Measurements from ENCODE around the gene SAMD4B. TPM values are rescaled to one million over a fixed set of nuclear protein-coding genes. Genes with fewer than 3 reads are reported as not detected.

The SAMD4B gene
- total and polyA plus RNA-seq, 2 of the 8 experiments (the other 6 are each of a cell fraction or from before 2014, with no cell fraction given) = 137 to 158 TPM

- ChIA-PET CTCF (ENCODE audit: partially characterized antibody) (no interaction called here), POLR2A (ENCODE audit: partially characterized antibody) (no interaction called here)
- Histone ChIP-seq H3K4me2 (ENCODE audit: insufficient read depth in 1 of 2, low read depth in 2 of 2, low read length in 2 of 2) (no peak overlapping the region), H4K91ac (replicated peaks; ENCODE audit: insufficient read length, low read length) (no peak overlapping the region), H3K27ac (ENCODE audit: low read depth, low read length) (no peak overlapping the region), H3K79me2 (ENCODE audit: control insufficient read depth in 1 of 2, insufficient read depth in 2 of 2, low read length in 2 of 2) (peaks cover 0 to 4% of the 10 kb centered on the region in 2 experiments; a peak in 1 of 4 replicates), H4K5ac (ENCODE audit: insufficient read length, low read depth, low read length) (no peak overlapping the region), H4K20me1 (replicated peaks in 1 of 2; ENCODE audit: control insufficient read depth in 1 of 2, insufficient read depth in 2 of 2, low read length in 2 of 2) (peaks cover 10 to 18% of the 10 kb centered on the region in 2 experiments), H2AFZ (ENCODE audit: low read length) (no peak overlapping the region), H3K4me3 (ENCODE audit: extremely low read depth in 1 of 4, insufficient read depth in 2 of 4, low read depth in 3 of 4, low read length in 4 of 4) (no peak overlapping the region), H3K27me3 (replicated peaks in 1 of 4; ENCODE audit: control insufficient read depth in 3 of 4, extremely low read depth in 1 of 4, insufficient read depth in 3 of 4, low read length in 3 of 4) (no peaks in the 10 kb centered on the region), H3K23ac (ENCODE audit: insufficient read length) (no peak overlapping the region), H2BK120ac (replicated peaks; ENCODE audit: low read depth, low read length) (no peak overlapping the region), H3K9me3 (ENCODE audit: insufficient read depth in 2 of 2, low read depth in 1 of 2, low read length in 1 of 2) (no peaks in the 10 kb centered on the region), H3K9ac (replicated peaks in 1 of 4; ENCODE audit: extremely low read depth in 1 of 4, low read depth in 3 of 4, low read length in 3 of 4) (no peak overlapping the region), H3K36me3 (ENCODE audit: control insufficient read depth in 2 of 4, insufficient read depth in 4 of 4, low read length in 3 of 4) (peaks cover 18 to 42% (median 30%) of the 10 kb centered on the region in 4 experiments), H3K4ac (replicated peaks; ENCODE audit: insufficient read length, low read depth, low read length) (no peak overlapping the region), H3K23me2 (ENCODE audit: low read depth, low read length) (no peaks in the 10 kb centered on the region), H4K8ac (ENCODE audit: extremely low read depth, insufficient read depth, low read length) (no peak overlapping the region), H2BK20ac (ENCODE audit: low read length) (no peak overlapping the region), H3K18ac (ENCODE audit: extremely low read depth, low read length) (no peak overlapping the region), H3K56ac (replicated peaks; ENCODE audit: insufficient read length, low read depth, low read length) (no peak overlapping the region), H2BK15ac (ENCODE audit: low read length) (no peak overlapping the region), H3K14ac (ENCODE audit: insufficient read length) (no peak overlapping the region), H3K79me1 (ENCODE audit: low read depth, low read length) (peaks cover 5% of the 10 kb centered on the region; the same call in 1 of the 2 replicates), H2BK12ac (ENCODE audit: low read depth, low read length) (no peak overlapping the region), H3K4me1 (replicated peaks in 1 of 4; ENCODE audit: control insufficient read depth in 3 of 4, insufficient read depth in 4 of 4, low read length in 3 of 4) (no peaks in the 10 kb centered on the region), H2AK5ac (ENCODE audit: low read depth, low read length) (no peak overlapping the region), H2BK5ac (ENCODE audit: low read depth, low read length) (no peak overlapping the region)
- 89% methylated on average over 4 of the region's 4 CpGs; no CpG with 5 or more reads in 1 of the 2 experiments for WGBS, 2 experiments (ENCODE audit: extremely low coverage in 1 of 2, insufficient coverage in 1 of 2, insufficient read length in 1 of 2, insufficient replicate concordance in 2 of 2, low coverage in 1 of 2, low lambda C conversion rate in 2 of 2, missing lambda C conversion rate in 1 of 2)
- no peak for TF ChIP-seq SIX5 (IDR thresholded peaks at IDR 0.05; ENCODE audit: low read depth, low read length)
- no peak for FAIRE-seq
- DNase-seq (ENCODE audit: low read depth in 1 of 2, low spot score in 2 of 2) = no peak
Observed at GRCh38 chr19:39351537-39352064, 9.4 kb downstream of the SAMD4B start.

All from H1 (cell line).